HG02588 (cell line): ENCODE results near the gene XYLT1.

Source experiments
- ATAC-seq: cut with Tn5 transposase; IDR thresholded peaks from one replicate; pipeline ENCODE4 v1.9.1; 2021; ENCODE audit warnings: mild to moderate bottlenecking, moderate library complexity; ENCODE audit not compliant: unreplicated experiment

Gene XYLT1

GRCh38 chr16:17362946-17363345, 107.8 kb downstream of the XYLT1 start:
- ATAC-seq, result no peak

DNA sequence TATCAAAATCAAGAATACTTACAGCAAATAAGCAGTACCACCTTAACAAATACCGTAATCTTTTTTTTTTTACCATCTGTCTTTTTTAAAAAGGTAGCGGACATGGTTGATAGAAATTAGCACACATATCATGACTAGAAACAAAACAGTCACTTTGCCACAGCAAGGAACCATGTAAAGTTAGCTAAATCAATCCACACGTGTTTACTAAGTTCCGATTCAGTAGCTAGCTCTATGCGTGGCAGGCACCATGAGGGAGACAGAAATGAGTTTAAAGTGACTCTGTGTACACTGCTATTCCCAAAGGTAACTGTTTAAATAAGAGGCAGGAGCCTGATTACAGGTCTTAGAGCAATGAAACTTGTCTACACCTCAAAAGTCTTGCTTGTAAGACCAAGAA, 108.6 kb downstream of the XYLT1 start:
- ATAC-seq, result no peak

GRCh38 chr16:17360693-17361122, 110.1 kb downstream of the XYLT1 start:
- ATAC-seq, result no peak

- no peak for ATAC-seq
Observed at GRCh38 chr16:17359788-17360390, 110.9 kb downstream of the XYLT1 start.

DNA sequence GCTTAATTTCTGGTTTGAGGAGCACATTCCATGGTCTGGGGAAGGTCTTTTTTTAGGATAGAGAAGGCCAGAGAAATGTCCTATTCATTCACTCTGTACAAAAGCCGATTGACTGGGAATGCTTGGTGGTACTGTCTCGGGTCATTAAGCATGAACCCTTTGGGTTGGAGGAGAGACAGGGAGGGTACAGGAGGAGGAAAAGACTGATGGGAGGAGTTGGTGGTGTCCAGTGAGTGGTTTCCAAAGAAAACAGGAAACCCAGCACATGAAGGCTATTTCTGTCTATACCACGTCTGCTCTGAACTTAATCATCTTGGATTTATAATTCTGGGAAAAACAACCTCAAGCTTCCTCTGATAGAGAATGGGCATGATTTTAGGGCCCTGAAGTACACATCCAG, 111.9 kb downstream of the XYLT1 start:
- ATAC-seq, result no peak

DNA sequence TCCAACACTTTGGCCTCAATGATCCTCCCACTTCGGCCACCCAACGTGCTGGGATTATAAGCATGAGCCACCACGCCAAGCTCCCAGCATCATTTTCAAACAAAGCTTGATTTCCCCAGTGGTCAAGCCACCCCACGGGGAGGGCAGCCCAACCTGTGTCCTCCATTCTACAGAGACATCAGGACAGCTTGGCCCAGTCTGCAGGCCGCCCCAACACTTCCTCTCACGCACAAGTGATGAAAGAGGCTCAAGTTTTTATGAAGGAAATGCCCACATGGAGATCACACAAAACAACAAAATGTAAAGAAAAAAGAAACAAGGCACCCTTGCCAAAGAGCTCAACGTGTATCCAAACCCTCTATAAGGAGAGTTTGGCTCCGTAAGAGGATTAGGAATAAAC, 112.4 kb downstream of the XYLT1 start:
- no peak for ATAC-seq

- no peak for ATAC-seq
Observed at GRCh38 chr16:17357307-17358062, 113.3 kb downstream of the XYLT1 start.

GRCh38 chr16:17356243-17356933, 114.4 kb downstream of the XYLT1 start:
- no peak for ATAC-seq

DNA sequence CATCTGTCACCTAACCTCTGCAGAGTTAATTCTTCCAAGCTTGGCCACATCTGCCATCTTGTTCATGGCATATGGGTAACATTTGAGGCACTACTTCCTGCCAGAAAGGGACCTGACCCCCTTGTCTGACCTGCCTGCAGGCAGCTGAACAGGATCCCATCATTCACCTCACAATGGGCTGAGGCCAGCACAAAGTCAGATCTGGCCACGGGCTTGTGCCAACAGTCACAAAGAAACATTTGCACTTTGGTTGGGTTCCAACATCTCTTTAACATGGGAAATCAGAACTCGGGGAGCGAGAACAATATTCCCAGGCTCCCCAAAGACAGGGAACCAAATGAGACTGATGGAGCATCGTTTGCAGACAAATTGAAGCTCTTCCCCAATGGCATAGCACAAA, 116.1 kb downstream of the XYLT1 start:
- no peak for ATAC-seq

DNA sequence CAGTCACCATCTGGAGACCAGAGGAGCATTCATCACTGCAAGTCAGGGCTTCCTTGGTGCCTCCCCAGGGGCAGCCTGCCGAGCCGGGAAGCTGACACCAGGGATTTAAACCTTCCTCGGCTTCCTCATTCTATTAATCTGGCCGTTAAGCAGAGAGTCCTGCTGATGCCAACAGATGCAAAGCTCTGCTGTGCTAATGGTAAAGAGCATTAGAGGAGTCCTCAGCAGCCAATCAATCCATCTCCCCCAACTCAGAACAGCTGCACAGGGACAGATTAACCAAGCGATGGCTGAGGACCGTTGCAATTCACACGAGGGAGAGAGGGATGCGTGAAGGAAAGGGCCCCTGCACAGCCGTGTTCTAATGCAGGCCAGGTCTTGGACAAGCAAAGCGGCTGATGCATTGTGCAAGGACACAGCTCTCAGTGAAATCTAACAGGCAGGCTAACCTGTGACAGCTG, 116.6 kb downstream of the XYLT1 start:
- no peak for ATAC-seq

GRCh38 chr16:17353561-17353960, 117.2 kb downstream of the XYLT1 start:
- no peak for ATAC-seq

- no peak for ATAC-seq
Observed at GRCh38 chr16:17351441-17352035, 119.2 kb downstream of the XYLT1 start.

DNA sequence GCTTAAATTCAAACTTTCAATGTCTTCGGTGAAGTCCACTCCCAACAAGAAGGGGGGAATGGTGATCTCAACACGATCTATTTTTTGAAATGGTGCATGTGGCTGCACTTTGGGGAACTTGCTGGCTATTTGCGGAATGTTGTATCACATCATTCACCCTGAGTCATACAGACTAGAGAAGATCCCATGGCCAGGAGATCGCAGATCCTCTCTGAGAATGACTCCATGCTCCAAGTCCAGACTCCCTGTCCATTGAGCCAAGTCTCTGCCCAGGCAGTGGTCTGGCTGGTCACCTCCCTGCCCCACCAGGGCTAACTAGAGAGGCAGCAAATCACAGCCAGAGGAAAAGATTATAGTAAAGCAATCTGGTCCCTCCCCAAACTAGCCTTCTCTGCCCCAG, 120.6 kb downstream of the XYLT1 start:
- ATAC-seq, result no peak

DNA sequence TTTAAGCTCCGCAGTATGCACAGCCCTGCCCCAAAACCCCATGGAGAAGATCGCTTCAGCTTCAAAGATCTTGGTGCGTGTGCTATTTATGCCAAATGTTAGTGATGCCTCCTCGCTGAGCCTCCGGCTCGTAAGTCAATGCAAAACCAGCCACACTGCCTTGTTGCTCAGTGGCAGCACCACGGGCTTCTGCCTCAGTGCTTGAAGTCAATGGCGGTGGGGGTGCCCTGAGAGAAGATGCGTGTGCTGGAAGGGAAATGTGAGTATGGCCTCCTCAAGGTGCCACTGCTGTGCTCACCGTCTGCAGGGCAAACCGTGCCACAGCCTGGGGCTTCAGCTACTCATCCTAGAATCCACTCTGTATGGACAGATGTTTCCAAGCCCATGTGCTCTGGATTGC, 121.9 kb downstream of the XYLT1 start:
- ATAC-seq, result no peak

DNA sequence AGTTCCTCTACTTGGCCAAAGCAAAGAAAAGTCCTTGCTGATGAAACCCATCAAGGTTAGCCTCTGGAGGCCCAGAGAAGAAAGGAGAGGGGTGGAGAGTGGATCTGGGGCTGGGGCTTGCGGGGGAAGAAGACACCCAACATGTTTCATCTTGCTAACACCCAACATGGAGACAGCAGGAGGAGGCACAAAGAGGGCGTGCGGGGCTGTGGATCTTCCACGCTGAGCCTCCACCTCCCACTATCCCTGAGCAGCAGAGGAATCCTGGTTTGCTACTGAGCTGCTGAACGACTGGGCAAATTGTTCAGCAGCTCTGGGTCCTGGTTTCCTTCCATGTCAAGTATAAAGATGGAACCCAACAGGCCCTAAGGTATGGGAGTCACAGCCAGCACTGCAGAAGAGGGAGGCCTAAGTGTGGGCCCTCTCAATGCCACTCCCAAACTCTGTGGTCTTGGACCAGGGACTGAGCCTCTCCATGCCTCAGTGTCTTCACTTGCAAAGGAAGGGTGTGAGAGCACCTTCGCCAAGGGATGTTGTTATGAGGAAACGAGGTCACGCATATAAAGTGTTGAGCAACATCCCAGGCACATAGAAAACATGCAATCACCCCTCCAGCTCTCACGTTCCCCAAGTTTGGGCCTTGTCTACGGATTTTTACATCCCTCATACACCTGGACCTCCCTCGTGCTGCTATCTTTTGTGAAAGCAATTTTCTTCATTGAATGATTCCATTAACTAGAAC, 122.5 kb downstream of the XYLT1 start:
- ATAC-seq, result no peak

GRCh38 chr16:17347624-17348023, 123.1 kb downstream of the XYLT1 start:
- no peak for ATAC-seq

GRCh38 chr16:17346621-17347569, 123.9 kb downstream of the XYLT1 start:
- ATAC-seq, result no peak

GRCh38 chr16:17345043-17345442, 125.7 kb downstream of the XYLT1 start:
- no peak for ATAC-seq

DNA sequence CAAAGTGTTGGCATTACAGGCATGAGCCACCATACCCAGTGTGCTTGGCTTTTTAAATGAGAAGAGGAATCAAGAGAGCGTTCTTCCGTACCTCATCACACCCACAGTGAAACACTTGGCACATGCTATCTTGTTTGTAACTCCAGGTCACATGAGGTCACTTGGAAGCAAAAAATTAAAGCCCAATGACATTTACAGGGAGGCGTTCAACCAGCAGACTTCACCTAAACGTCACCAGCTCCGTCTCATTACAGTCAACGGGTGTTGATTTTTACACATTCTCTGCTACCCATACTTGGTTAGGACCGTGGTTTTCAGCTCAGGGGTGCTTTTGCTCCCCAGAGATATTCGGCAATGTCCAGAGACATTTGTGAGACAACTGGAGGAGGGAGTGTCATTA, 127.0 kb downstream of the XYLT1 start:
- no peak for ATAC-seq

DNA sequence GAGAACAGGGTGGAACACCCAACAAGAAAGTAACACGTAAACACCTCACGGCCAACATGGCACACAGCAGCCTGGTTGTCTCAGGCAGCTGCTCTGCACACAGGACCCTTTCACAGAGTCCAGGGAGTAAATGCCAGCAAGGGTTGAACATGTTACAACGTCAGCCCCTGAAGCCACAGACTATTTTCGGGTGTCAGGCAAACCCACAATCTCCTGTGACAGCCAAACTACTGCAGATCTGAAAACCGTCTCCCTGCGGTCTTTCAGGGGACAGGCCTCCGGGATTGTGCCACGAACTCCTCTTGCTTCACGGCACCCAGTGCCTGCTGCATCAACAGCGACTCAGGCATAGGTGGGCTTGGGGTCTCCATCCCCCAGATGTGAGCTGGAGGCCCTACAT, 127.7 kb downstream of the XYLT1 start:
- peak; percentile 45 for ATAC-seq
